Fibroblast of gingiva (primary cell): ENCODE results near the gene NOS1AP.

Source experiments
- DNase-seq: peaks from one replicate; pipeline ENCODE4 v3.0.0-alpha.2; 2011; ENCODE audit warnings: low read depth

The NOS1AP gene

GRCh38 chr1:162300057-162300917 lies 230.8 kb downstream of the NOS1AP start:
- no peak for DNase-seq

DNA sequence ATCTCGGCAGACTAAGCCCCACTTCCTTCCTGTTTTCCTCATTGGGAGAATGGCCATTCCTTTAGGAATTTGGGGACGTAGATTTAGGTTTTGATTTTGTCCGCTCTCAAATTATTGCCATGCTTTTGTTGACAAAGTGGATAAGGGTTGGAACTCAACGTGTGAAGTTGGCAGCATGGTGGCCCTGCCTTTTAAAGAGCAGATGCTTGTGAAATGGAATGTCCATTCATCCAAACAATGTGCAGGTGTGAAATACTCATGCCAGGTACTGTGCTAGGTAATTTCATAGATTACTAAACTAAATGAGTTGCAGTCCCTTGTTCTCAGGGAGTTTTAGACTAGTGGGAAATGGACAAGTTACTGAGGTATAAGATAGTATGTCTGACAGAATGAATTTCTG lies 232.2 kb downstream of the NOS1AP start:
- no peak for DNase-seq

DNA sequence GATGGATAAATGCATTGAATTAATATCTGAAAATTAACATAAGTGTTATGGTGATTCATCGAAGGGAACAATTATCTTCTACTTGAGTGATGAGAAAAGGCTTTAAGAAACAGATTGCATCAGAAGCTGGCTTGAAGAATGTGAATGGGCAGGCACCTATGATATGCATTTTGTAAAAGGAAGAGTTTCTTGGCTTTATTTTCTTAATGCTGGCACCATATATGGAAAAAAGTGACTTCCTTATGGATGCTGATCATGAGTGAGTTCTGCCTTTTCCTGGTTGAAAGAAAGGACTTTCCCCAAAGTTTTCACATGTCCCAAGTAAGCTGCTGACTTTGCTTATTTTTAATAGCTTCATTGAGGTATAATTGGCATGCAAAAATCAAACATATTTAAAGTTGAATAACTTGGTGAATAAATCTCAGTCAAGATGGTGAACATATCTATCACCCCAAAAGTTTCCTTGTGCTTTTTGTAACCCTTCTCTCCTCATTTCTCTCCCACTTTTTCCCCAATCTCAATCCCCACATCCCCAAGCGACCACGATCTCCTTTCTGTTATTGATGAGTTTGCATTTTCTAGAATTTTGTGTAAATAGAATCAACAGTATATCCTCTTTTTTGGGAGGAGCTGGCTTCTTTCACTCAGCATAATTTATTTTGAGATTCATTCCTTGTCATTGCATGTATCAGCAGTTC lies 233.0 kb downstream of the NOS1AP start:
- DNase-seq = no peak

GRCh38 chr1:162303004-162303344 lies 233.5 kb downstream of the NOS1AP start:
- peak; percentile 67 for DNase-seq

- no peak for DNase-seq
These were observed 235.2 kb downstream of the NOS1AP start for GRCh38 chr1:162304736-162305135.

DNA sequence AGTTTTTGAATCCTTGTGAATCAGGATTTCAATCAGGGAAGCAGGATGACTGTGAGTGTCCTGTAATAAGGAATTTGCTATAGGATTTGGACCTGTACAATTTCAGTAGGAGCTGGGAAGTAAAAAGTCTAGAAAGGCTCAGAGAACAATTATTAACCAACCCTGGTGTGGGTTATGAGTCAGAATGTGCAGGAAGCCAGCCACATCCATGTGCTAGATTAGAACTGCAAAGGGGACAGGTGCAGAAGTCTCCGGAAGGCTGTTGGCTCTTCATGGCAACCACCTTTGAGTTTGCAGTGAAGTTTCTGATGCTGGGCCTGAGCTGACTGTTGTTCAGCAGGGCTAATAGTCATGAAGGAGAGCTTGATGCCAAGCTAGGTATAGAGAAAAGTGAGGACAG lies 236.5 kb downstream of the NOS1AP start:
- DNase-seq = no peak

DNA sequence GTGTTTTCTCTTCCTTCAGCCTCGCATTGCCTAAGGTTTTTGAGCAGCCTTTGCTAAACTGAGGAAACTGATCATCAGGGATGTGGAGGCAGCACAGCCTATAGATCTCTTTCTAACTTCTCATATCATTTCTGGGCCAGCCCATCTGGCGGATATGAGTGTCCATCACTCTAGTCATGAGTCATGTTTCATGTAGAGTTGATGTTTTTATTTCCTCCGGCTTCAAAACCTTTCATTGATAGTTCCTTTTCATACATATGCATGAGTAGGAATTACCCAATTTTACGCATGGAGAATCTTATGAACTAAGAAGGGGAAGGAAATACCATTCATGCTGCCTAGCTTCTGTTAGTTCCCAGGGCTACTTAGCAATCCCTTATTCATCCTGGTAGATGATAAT lies 240.8 kb downstream of the NOS1AP start:
- DNase-seq = peak; percentile 26

GRCh38 chr1:162314206-162314605 lies 244.7 kb downstream of the NOS1AP start:
- no peak for DNase-seq

GRCh38 chr1:162315673-162316072 lies 246.2 kb downstream of the NOS1AP start:
- no peak for DNase-seq

GRCh38 chr1:162316187-162316586 lies 246.7 kb downstream of the NOS1AP start:
- DNase-seq = no peak

- DNase-seq = no peak
These were observed 248.1 kb downstream of the NOS1AP start for GRCh38 chr1:162317621-162318020.

DNA sequence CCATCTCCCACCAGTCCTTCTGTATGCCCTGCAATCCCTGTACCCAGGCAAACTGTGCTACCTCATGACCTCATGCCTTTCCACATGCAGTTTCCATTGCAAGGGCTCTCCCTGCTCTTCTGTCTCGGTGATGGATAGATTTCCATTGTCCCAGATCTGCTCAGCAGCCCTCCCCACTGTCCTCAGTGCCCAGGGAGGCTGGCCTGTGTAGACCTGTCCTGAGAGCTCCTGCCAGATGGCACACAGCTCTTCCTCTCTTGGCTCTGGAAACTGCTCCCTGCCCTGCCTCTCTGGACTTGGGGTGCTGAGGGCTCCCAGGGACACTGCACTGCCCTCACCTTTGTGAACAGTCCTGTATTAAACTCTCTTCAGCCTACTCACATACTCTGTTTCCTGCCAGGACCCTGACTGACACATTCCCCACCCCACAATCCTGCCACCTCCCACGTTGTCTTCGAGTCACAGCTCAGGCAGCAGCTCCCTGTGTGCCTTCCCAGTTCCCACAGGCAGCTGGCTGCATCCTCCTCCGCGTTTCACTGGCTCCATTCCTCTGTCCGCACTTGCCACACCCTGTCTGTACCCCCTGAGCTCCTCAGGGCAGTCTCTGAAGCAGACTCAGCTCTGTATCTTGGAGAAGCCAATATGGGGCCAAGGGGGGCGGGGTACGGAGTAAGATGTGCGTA lies 250.1 kb downstream of the NOS1AP start:
- DNase-seq = no peak

DNA sequence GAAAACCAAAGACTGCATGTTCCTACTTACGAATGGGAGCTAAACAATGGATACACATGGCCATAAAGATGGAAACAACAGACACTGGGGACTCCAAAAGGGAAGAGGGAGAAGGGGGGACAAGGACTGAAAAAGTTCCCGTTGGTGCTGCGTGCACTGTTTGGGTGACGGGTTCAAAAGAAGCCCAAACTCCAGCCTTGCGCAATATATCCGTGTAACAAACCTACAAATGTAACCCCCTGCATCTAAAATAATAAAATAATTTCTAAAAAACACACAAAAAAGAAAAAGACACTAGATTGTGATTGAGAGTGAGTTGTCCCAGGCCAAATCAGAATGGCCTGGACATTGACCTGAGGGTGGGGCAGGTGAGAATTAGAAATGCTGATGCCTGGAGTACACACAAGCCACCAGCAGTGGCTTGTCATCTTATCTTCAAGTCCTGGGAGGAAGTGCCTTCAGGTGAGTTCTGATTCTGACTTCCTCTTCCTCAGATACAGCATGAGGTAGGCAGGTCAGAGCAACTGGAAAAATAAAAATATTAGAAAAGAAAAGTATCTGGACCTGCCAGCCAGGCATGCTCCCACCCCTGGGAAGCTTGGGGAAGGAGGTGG lies 252.4 kb downstream of the NOS1AP start:
- DNase-seq = no peak

DNA sequence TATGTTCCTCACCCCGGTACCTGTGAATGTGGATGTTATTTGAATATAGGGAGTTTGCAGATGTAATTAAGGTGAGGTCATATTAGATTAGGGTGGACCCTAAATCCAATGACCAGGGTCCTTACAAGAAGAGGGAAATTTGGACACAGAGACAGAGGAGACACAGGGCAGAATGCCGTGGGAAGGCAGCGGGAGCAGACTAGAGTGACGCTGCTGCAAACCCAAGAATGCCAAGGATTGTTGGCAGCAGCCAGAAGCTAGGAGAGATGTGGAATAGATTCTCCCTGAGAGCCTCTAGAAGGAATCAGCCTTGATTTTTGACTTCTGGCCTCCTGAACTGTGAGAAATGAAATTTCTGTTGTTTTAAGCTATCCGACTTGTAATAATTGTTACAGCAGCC lies 253.5 kb downstream of the NOS1AP start:
- no peak for DNase-seq

GRCh38 chr1:162324396-162324795 lies 254.9 kb downstream of the NOS1AP start:
- DNase-seq = no peak

DNA sequence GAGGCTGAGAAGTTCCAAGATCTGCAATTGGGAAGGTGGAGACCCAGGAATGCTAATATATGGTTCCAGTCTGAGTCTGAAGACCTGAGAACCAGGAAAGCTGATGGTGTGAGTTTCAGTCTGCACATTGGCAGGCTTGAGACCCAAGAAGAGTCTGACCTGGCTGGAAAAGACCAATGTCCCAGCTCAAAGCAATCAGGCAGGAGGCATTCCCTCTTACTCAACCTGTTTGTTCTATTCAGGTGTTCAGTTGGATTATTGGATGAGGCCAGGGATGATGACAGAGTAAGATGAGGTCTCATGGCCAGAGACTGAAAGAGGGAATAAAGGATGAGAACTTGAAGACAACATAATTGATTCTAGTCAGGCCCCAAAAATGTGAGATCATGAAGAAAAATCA lies 257.1 kb downstream of the NOS1AP start:
- no peak for DNase-seq

- DNase-seq = peak; percentile 35
These were observed 257.8 kb downstream of the NOS1AP start for GRCh38 chr1:162327144-162327787.

DNA sequence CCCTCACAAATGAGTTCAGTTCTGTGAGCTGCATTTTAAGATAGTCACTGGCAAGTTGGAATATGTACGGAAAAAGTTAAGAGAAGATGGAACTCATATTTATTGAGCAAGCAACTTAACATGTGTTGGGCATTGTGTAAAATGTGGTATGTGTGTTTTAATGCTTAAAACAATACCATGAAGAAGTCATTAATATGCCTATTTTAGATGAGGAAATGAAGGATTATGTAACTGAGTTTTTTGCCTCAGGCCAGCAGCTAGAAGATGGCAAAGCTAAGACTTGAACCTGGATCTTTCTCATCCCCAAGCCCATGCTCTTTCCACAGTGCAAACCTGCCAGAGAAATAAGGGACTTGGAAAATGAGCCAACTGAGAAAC lies 258.3 kb downstream of the NOS1AP start:
- no peak for DNase-seq

DNA sequence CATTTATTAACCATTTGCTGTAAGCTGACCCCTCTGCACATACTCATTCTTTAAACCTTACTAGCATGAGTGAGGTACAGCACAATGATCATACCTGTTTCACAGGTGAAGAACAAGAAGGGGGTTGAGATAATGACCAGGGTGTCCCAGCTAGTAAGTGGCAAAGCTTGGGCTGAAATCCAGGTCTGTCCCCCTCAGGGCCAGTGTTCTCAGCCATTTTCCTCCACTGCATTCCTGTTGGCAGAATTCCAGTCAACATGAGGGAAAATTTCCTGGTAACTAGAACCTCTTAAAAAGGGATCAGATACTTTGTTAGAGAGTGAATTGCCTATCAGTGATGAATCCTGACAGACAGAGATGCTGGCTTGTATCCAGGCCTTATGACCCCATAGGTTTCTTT lies 259.0 kb downstream of the NOS1AP start:
- no peak for DNase-seq

DNA sequence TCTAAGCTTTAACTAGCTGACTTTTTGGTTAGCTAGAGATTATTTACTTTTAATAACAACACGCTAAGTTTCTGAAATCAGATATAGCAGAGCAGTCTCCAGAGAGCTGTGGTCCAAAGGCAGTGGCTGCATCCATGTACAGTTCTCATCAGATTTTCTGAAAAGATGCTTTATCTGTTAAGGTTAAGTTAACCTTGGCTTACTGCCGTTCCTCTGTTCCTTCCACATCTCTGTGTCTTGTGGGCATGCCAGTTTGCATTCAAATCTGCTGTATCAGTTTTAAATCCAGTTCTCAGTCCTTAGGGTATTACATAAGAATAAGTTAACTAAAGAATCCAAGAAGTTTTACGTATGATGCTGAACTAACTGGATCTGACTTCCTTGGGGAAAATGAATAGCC lies 260.3 kb downstream of the NOS1AP start:
- DNase-seq = peak; percentile 27

GRCh38 chr1:162333991-162334390 lies 264.5 kb downstream of the NOS1AP start:
- DNase-seq = no peak

DNA sequence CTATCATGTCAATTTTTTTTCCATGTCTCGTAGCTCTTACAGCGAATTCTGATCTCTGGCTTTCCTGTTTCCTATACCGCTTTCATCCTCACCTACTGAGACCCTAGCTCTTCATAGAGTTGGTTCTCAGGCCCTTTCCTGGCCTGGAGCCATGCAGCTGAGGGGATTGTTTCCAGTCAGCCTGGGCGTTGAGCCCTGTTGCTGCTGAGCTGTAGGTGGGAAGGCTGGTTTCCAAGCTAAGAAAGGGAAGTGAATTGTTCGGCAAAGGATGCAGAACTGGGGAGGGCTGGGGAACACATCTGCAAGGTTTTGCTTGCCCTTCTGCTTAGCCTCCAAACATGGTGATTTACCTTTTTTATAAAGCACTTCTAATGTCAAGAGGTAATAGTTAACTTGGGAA lies 265.6 kb downstream of the NOS1AP start:
- DNase-seq = no peak
